Activated T-helper 17 cell treated with anti-CD3 and anti-CD28 coated beads, Interleukin-2, amount 50 U/mL, for 72 hours (primary cell): ENCODE data around the gene DNAJB4. TPM values are rescaled to one million over a fixed set of nuclear protein-coding genes. Genes with fewer than 3 reads are reported as not detected.

ENCODE experiments used
- ATAC-seq: fragments of 150-1000 bp; cut with Tn5 transposase; replicated peaks from 2 replicates; pipeline ENCODE4 v1.10.0; 2021; ENCODE audit warnings: mild to moderate bottlenecking, moderate library complexity
- H3K27ac Mint-ChIP-seq: one replicate; pipeline ENCODE4 v1.8.0; 2022; ENCODE audit warnings: mixed read lengths
- H3K27me3 Mint-ChIP-seq: one replicate; pipeline ENCODE4 v1.8.0; 2022; ENCODE audit warnings: mixed read lengths
- H3K36me3 Mint-ChIP-seq: one replicate; pipeline ENCODE4 v1.8.0; 2022; ENCODE audit warnings: low read depth, mild to moderate bottlenecking, mixed read lengths
- H3K4me1 Mint-ChIP-seq: one replicate; pipeline ENCODE4 v1.8.0; 2022; ENCODE audit warnings: mixed read lengths
- H3K4me3 Mint-ChIP-seq: one replicate; pipeline ENCODE4 v1.8.0; 2022; ENCODE audit warnings: mild to moderate bottlenecking, mixed read lengths
- H3K9me3 Mint-ChIP-seq: one replicate; pipeline ENCODE4 v1.8.0; 2022; ENCODE audit warnings: mixed read lengths
- total RNA-seq, 2 donors: library from RNA; stranded (reverse); gene quantifications; one replicate each; pipeline ENCODE4 v1.2.3, GENCODE V29; 2022

Gene DNAJB4
- 10 to 100 TPM; 10.8 to 32.6 TPM for total RNA-seq

- H3K4me1 Mint-ChIP-seq, result peaks cover 12% of the 10 kb centered on the region
- peak within 1 kb of the TSS; percentile 95 for H3K4me3 Mint-ChIP-seq
- no peaks in the 10 kb centered on the region for H3K9me3 Mint-ChIP-seq
- ATAC-seq, result peak; percentile 99
- peaks cover 9% of the 10 kb centered on the region for H3K36me3 Mint-ChIP-seq
- peak within 1 kb of the TSS; percentile 100 for H3K27ac Mint-ChIP-seq
- no peaks in the 10 kb centered on the region for H3K27me3 Mint-ChIP-seq
Measured at GRCh38 chr1:78004719-78005447, at the start of gene DNAJB4. Gene DNAJB4, plus strand, starts transcription at chr1:78004939. Its CDS starts 172 bp downstream, at chr1:78005111.

- H3K36me3 Mint-ChIP-seq, result peaks cover 97% of the 10 kb centered on the region
- no peak overlapping the region for H3K4me3 Mint-ChIP-seq
- ATAC-seq, result no peak
- H3K4me1 Mint-ChIP-seq, result peaks cover 9% of the 10 kb centered on the region
- no peak overlapping the region for H3K27ac Mint-ChIP-seq
- no peaks in the 10 kb centered on the region for H3K9me3 Mint-ChIP-seq
- H3K27me3 Mint-ChIP-seq, result no peaks in the 10 kb centered on the region
Measured at GRCh38 chr1:77955709-77956108, 49.0 kb upstream of the DNAJB4 start.

DNA sequence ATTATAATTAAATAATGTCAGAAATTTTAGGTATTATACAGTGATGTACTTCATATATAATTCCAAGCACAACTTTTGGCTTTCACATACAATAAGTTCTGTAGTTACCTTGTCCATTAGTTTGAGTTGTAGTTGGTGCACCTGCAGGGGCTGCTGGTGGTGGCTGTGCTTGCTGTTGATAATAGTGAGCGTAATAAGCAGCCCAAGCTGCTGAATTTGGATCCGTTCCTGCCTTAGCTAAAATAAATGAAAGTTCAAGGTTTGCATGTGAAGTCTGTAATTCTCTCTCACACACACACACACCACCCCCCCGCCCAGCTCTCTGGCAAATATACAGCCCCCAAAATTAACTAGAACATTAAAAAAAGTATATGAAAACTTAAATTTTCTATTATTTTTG lies 48.3 kb upstream of the DNAJB4 start:
- H3K9me3 Mint-ChIP-seq, result no peaks in the 10 kb centered on the region
- no peak for ATAC-seq
- H3K4me1 Mint-ChIP-seq, result peaks cover 5% of the 10 kb centered on the region
- H3K4me3 Mint-ChIP-seq, result no peak overlapping the region
- H3K27me3 Mint-ChIP-seq, result no peaks in the 10 kb centered on the region
- no peak overlapping the region for H3K27ac Mint-ChIP-seq
- H3K36me3 Mint-ChIP-seq, result peaks cover 97% of the 10 kb centered on the region

- Mint-ChIP-seq H3K4me3 (no peak overlapping the region), H3K36me3 (peaks cover 97% of the 10 kb centered on the region), H3K9me3 (no peaks in the 10 kb centered on the region), H3K27me3 (no peaks in the 10 kb centered on the region), H3K4me1 (peaks cover 5% of the 10 kb centered on the region), H3K27ac (peak overlapping the region; percentile 2)
- no peak for ATAC-seq
Measured at GRCh38 chr1:77958391-77958790, 46.3 kb upstream of the DNAJB4 start.

- Mint-ChIP-seq H3K4me3 (no peak overlapping the region), H3K27me3 (no peaks in the 10 kb centered on the region), H3K36me3 (peaks cover 97% of the 10 kb centered on the region), H3K9me3 (no peaks in the 10 kb centered on the region), H3K27ac (peak overlapping the region; percentile 2), H3K4me1 (peaks cover 5% of the 10 kb centered on the region)
- ATAC-seq, result no peak
Measured at GRCh38 chr1:77958850-77959249, 45.9 kb upstream of the DNAJB4 start.

DNA sequence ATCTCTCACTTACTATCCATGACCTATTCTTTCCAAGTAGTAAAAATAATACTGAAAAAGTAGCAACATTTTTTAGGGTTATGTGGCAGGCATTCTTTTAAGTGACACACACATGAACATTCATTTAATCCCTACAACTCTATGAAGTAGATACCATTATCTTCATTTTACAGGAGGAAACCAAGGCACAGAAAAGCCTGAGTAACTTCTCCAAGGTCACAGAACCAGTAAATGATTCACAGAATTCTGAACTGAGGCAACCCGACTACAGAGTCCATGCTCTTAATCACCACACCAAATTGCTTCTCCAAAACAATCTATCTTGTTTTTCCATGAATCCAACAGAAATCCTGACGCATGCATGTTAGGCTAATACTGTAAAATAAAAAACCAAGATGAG lies 43.3 kb upstream of the DNAJB4 start:
- peaks cover 100% of the 10 kb centered on the region for H3K36me3 Mint-ChIP-seq
- H3K27me3 Mint-ChIP-seq, result no peaks in the 10 kb centered on the region
- no peak overlapping the region for H3K4me3 Mint-ChIP-seq
- H3K27ac Mint-ChIP-seq, result peak overlapping the region; percentile 74
- H3K9me3 Mint-ChIP-seq, result no peaks in the 10 kb centered on the region
- peaks cover 5% of the 10 kb centered on the region for H3K4me1 Mint-ChIP-seq
- ATAC-seq, result peak; percentile 75

GRCh38 chr1:77966291-77966690 lies 38.4 kb upstream of the DNAJB4 start:
- H3K4me1 Mint-ChIP-seq, result peaks cover 14% of the 10 kb centered on the region
- no peak for ATAC-seq
- peaks cover 100% of the 10 kb centered on the region for H3K36me3 Mint-ChIP-seq
- no peaks in the 10 kb centered on the region for H3K27me3 Mint-ChIP-seq
- no peaks in the 10 kb centered on the region for H3K9me3 Mint-ChIP-seq
- no peak overlapping the region for H3K27ac Mint-ChIP-seq
- no peak overlapping the region for H3K4me3 Mint-ChIP-seq

GRCh38 chr1:77970192-77970591 lies 34.5 kb upstream of the DNAJB4 start:
- H3K27ac Mint-ChIP-seq, result no peak overlapping the region
- H3K4me1 Mint-ChIP-seq, result peaks cover 23% of the 10 kb centered on the region
- peak; percentile 61 for ATAC-seq
- H3K4me3 Mint-ChIP-seq, result no peak overlapping the region
- peaks cover 77% of the 10 kb centered on the region for H3K36me3 Mint-ChIP-seq
- H3K9me3 Mint-ChIP-seq, result no peaks in the 10 kb centered on the region
- H3K27me3 Mint-ChIP-seq, result no peaks in the 10 kb centered on the region

- peaks cover 58% of the 10 kb centered on the region for H3K36me3 Mint-ChIP-seq
- peak overlapping the region; percentile 69 for H3K4me3 Mint-ChIP-seq
- H3K9me3 Mint-ChIP-seq, result no peaks in the 10 kb centered on the region
- peak overlapping the region; percentile 46 for H3K27ac Mint-ChIP-seq
- peaks cover 31% of the 10 kb centered on the region for H3K4me1 Mint-ChIP-seq
- ATAC-seq, result no peak
- no peaks in the 10 kb centered on the region for H3K27me3 Mint-ChIP-seq
Measured at GRCh38 chr1:77972080-77972479, 32.7 kb upstream of the DNAJB4 start.

GRCh38 chr1:77975386-77975785 lies 29.4 kb upstream of the DNAJB4 start:
- Mint-ChIP-seq H3K27ac (peak overlapping the region; percentile 89), H3K9me3 (no peaks in the 10 kb centered on the region), H3K27me3 (no peaks in the 10 kb centered on the region), H3K36me3 (peaks cover 25% of the 10 kb centered on the region), H3K4me3 (no peak overlapping the region), H3K4me1 (peaks cover 24% of the 10 kb centered on the region)
- peak; percentile 20 for ATAC-seq

- Mint-ChIP-seq H3K9me3 (no peaks in the 10 kb centered on the region), H3K27ac (peak overlapping the region; percentile 89), H3K4me3 (no peak overlapping the region), H3K36me3 (peaks cover 20% of the 10 kb centered on the region), H3K4me1 (peaks cover 29% of the 10 kb centered on the region), H3K27me3 (no peaks in the 10 kb centered on the region)
- ATAC-seq, result no peak
Measured at GRCh38 chr1:77975907-77976306, 28.8 kb upstream of the DNAJB4 start.

- H3K9me3 Mint-ChIP-seq, result no peaks in the 10 kb centered on the region
- no peak overlapping the region for H3K4me3 Mint-ChIP-seq
- no peak for ATAC-seq
- peak overlapping the region; percentile 89 for H3K27ac Mint-ChIP-seq
- H3K4me1 Mint-ChIP-seq, result peaks cover 26% of the 10 kb centered on the region
- peaks cover 13% of the 10 kb centered on the region for H3K36me3 Mint-ChIP-seq
- no peaks in the 10 kb centered on the region for H3K27me3 Mint-ChIP-seq
Measured at GRCh38 chr1:77976433-77977076, 28.2 kb upstream of the DNAJB4 start.

DNA sequence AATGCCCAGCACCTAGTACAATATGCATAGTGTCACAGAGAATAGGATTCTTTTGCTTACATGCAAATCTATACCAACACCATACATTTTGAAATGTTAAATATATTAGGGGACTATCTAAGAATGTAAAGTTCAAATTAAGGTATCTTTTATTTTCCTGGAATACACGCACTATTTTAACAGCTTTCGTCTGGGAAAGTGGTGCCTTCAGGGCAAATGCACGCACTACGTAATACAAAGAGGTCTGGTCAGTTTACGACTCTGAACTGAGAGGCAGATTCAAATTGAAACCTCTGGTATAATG lies 26.8 kb upstream of the DNAJB4 start:
- no peaks in the 10 kb centered on the region for H3K9me3 Mint-ChIP-seq
- H3K27ac Mint-ChIP-seq, result no peak overlapping the region
- H3K4me1 Mint-ChIP-seq, result peaks cover 21% of the 10 kb centered on the region
- H3K36me3 Mint-ChIP-seq, result no peaks in the 10 kb centered on the region
- no peak for ATAC-seq
- H3K27me3 Mint-ChIP-seq, result no peaks in the 10 kb centered on the region
- no peak overlapping the region for H3K4me3 Mint-ChIP-seq

- Mint-ChIP-seq H3K4me1 (peaks cover 19% of the 10 kb centered on the region), H3K36me3 (no peaks in the 10 kb centered on the region), H3K4me3 (no peak overlapping the region), H3K27ac (no peak overlapping the region), H3K27me3 (no peaks in the 10 kb centered on the region), H3K9me3 (no peaks in the 10 kb centered on the region)
- peak; percentile 72 for ATAC-seq
Measured at GRCh38 chr1:77978293-77978968, 26.3 kb upstream of the DNAJB4 start.
